GM18511 (cell line): Measurements from ENCODE around the gene BNC1.
"Not testable (repeated sequence)": the region's sequence is repeated elsewhere in the genome, so short reads cannot be mapped to it uniquely, and the experiment has no call there.

Experiments
- ATAC-seq: cut with Tn5 transposase; IDR thresholded peaks from one replicate; pipeline ENCODE4 v1.9.1; 2021; ENCODE audit warnings: mild to moderate bottlenecking, moderate library complexity; ENCODE audit not compliant: unreplicated experiment

BNC1 gene

GRCh38 chr15:83250781-83251180 is 33.7 kb downstream of the BNC1 start:
- no peak for ATAC-seq

GRCh38 chr15:83249030-83249343 is 35.5 kb downstream of the BNC1 start:
- no peak for ATAC-seq

DNA sequence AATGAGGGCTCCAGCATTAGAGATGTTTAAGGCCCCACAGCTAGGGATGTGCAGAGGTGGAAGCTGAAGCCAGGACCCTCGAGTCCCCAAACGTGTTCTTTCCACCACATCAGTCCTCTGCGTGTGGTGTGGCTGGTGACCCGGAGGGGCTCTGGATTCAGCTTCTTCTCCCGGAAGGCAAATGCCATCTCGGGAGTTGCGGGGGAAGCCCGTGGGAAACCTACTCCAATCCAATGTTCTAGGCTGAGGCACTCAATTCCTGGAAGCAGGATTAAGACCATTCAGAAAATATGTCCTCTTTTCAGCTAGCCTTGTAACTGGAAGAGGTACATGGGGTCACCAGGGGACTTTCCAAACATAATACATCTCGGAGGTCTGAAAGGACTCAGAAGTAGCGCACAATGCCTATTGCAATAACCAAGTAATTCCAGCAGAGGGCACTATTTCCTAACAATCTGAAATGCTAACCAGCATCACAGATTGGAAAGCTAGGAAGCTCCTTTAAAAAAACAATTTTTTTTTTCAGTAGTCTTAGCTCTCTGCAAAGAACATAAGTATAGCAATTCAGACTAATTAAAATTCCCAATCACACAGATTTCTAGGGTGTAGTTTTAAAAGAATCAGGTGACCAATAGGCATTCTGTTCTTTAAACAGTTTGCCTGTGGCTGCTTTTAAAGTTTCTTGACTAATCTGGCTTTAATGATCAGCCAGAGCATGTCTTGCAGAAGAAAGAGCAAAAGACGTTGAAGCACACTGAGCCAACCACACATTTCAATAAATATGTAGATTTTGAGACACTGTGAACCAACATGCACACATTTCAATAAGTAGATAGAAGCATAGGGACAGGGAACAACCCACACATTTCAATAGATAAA is 36.1 kb downstream of the BNC1 start:
- no peak for ATAC-seq

DNA sequence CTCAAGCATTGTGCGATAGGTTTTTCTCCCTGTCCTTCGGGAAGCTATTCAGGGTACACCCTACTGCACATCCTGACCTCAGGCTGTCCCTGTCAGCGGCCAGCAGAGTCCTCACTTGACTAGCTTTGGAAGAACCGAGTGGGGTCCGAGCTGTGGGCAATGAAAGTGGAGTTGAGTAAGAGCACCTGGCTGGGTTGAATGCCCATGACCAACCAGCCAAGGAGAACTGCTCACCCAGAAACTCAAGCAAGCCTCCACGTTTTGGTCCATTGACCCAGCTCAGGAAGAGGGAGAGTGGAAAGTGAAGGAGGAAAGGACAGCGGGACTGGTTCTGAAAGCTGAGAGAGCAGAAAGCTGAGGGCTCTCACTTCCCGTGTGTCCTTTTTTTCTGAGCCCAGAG is 40.8 kb downstream of the BNC1 start:
- ATAC-seq, result no peak

DNA sequence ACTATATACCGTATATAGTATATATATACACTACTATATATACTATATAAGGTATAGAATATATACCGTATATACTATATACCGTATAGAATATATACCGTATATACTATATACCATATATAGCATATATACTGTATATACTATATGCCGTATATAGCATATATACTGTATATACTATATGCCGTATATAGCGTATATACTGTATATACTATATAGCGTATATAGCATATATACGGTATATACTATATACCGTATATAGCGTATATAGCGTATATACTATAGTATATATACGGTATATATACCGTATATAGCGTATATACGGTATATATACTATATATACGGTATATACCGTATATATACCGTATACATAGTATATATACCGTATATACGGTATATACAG is 54.2 kb downstream of the BNC1 start:
- ATAC-seq, result no peak

DNA sequence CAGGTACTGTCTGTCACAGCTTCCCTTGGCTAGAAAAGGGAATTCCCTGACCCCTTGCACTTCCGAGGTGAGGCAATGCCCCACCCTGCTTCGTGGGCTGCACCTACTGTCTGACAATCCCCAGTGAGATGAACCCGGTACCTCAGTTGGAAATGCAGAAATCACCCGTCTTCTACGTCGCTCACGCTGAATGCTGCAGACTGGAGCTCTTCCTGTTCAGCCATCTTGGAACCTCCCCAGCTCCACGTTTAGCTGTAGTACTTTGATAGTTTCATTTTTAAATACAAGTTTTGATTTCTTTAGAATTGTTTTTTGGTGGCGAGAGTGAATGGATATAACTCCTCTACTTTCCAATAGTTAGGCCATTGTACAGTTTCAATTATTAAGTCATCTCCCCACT is 59.0 kb downstream of the BNC1 start:
- no peak for ATAC-seq

GRCh38 chr15:83221781-83222180 is 62.7 kb downstream of the BNC1 start:
- not testable (repeated sequence) for ATAC-seq

GRCh38 chr15:83219026-83219425 is 65.4 kb downstream of the BNC1 start:
- no peak for ATAC-seq

GRCh38 chr15:83215306-83215705 is 69.2 kb downstream of the BNC1 start:
- no peak for ATAC-seq

DNA sequence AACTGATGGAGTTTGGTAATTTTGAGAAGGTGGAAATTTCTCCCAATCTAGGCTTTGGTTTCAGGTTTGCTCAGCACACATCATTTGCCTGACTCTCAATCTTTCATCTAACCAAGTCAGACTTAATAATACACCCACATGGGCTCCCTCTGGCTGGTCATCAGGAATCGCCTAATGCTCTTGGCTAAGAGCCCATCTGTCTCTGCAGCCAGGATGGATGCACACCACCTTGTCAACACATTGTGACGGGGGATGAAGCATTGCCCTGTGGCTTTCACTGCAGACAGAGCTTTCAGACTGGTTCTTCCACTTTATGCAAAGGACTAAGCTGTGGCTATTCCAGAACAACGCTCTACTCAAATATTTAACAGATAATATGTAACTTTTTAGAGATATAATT is 73.8 kb downstream of the BNC1 start:
- no peak for ATAC-seq

- ATAC-seq, result no peak
Observed at GRCh38 chr15:83209333-83209732, 75.1 kb downstream of the BNC1 start.

DNA sequence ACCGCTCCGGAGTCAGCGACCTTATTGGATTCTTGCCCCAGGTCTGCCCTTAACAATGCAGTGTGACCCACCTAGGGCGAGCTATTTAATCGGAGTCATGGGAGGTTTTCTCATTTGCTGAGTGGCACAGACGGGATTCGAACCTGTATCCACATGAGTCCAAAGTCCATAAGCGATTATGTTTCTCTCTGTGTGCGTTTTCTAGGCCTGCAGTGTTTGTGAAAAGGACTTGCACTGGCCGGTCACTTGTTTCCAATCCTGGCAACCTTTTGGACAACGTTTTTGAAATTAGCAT is 76.2 kb downstream of the BNC1 start:
- ATAC-seq, result no peak

GRCh38 chr15:83207660-83208366 is 76.7 kb downstream of the BNC1 start, which contains the start of gene HDGFL3:
Gene HDGFL3 (minus strand): TSS chr15:83207823. CDS start chr15:83207414, 409 bp downstream.
- peak; percentile 54 for ATAC-seq

DNA sequence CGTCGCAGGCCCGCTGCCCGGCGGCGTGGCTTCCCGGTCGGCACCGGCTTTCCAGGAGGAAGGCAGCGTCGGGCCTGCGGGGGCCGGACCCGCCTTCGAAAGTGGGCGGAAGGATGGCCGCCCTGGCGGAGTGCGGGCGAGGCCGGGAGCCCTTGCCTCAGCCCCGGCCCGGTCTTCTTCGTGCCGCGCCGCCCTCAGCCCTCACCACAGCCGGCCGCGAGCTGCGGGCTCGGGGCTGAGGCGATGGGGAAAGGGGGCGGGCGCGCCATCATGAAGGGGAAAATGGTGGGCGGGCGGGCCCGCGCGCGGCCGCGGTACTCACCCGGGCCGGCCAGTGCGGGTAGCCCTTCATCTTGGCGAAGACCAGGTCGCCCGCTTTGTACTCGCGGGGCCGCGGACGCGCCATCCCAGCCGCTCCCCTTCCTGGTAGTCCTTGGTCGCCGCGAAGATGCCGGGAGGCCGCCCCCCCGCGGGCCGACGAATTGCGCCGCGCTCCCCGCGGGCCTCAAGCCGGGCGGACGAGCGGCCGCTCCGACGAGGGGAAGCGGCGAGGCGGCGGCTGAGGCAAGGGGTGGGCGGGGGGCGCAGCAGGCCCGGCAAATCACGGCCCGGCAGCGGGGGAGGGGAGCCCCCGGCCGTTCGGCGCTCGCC is 77.3 kb downstream of the BNC1 start:
- ATAC-seq, result peak; percentile 28

DNA sequence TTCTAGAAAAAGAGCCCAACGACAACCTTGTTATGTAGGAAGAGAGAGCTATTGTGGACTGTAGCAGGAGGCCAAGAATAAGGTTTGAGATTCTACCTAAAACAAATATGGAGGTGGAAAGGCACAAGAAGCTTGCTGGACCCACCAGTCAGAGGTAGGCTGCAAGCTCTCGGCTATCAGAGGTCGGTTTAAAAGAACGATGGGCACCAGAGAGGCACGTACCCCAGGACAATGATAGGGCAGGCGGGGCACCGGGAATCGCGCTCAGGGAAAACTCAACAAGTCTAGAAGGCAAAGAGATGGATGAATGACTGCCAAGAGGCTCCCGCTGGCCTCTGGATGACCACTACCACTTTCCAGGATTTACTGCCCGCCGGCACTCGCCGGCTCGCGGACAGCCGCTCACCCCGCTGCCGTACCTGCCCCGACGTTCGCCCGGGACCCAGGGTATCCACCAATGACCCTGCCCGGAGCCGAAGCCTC is 77.9 kb downstream of the BNC1 start:
- no peak for ATAC-seq
